GM12873 (cell line): ENCODE data around the gene SEZ6.

Experiments used
- CTCF ChIP-seq: IDR thresholded peaks from 2 replicates; pipeline ENCODE4 v1.5.1; 2012; ENCODE audit warnings: low read depth, mild to moderate bottlenecking, moderate library complexity, low read length, control low read depth; ENCODE audit not compliant: insufficient read depth; ENCODE audit errors: missing control alignments

SEZ6 gene

GRCh38 chr17:28935744-28936460 is 69.9 kb downstream of the SEZ6 start:
- TF ChIP-seq CTCF = no peak

GRCh38 chr17:28929787-28930186 is 76.0 kb downstream of the SEZ6 start:
- no peak for TF ChIP-seq CTCF

GRCh38 chr17:28928061-28928460 is 77.8 kb downstream of the SEZ6 start:
- TF ChIP-seq CTCF = no peak

- no peak for TF ChIP-seq CTCF
Measured at GRCh38 chr17:28926786-28927185, 79.0 kb downstream of the SEZ6 start.

- TF ChIP-seq CTCF = no peak
Measured at GRCh38 chr17:28926366-28926765, 79.5 kb downstream of the SEZ6 start.

GRCh38 chr17:28925912-28926365 is 79.9 kb downstream of the SEZ6 start:
- TF ChIP-seq CTCF = no peak

- TF ChIP-seq CTCF = no peak
Measured at GRCh38 chr17:28920201-28920600, 85.6 kb downstream of the SEZ6 start.

- no peak for TF ChIP-seq CTCF
Measured at GRCh38 chr17:28918295-28918694, 87.5 kb downstream of the SEZ6 start.
